GM19025 (cell line): Measurements from ENCODE around the gene ACSS1.

Experiments
- ATAC-seq: cut with Tn5 transposase; IDR thresholded peaks from one replicate; pipeline ENCODE4 v1.9.1; 2021; ENCODE audit warnings: mild to moderate bottlenecking, low read depth, moderate library complexity; ENCODE audit not compliant: unreplicated experiment

The ACSS1 gene

DNA sequence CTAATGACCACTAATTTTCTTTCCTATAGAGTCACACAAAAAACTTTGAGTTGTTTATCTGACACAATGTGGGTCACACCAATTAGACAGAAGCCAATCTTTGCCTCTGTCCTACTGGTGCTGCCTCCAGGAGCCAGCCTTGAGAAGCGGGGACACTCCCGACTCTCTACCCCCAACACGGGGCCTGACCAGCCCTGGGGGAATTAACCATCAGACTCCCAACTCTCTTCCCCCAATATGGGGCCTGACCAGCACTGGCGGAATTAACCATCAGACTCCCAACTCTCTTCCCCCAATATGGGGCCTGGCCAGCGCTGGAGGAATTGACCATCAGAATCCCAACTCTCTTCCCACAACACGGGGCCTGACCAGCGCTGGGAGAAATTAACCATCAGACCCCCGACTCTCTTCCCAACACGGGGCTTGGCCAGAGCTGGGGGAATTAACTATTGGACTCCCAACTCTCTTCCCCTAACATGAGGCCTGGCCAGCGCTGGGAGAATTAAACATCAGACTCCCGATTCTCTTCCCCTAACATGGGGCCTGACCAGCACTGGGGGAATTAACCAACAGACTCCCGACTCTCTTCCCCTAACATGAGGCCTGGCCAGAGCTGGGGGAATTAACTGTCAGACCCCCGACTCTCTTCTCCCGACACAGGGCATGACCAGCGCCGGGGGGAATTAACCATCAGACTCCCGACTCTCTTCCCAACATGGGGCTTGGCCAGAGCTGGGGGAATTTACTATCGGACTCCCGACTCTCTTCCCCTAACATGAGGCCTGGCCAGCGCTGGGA lies 96.4 kb downstream of the ACSS1 start:
- no peak for ATAC-seq

DNA sequence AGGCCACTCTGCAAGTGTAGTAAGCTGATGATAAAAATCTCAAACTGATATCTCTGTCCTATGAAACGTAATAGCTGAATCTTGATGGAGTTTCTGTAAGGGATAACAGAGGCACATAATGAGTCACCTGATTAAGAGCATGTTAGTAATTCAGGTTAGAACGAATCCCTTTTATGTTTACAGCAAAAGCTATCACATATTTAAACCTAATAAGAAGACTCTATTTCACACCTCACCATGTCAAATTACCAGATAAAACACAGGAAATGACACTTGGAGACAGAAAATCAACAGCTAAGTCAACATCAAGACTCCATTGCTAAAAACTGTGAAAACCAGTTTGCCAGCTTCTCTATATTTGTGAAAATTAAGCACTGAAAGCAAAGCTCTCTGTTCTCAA lies 97.1 kb downstream of the ACSS1 start:
- ATAC-seq = no peak

DNA sequence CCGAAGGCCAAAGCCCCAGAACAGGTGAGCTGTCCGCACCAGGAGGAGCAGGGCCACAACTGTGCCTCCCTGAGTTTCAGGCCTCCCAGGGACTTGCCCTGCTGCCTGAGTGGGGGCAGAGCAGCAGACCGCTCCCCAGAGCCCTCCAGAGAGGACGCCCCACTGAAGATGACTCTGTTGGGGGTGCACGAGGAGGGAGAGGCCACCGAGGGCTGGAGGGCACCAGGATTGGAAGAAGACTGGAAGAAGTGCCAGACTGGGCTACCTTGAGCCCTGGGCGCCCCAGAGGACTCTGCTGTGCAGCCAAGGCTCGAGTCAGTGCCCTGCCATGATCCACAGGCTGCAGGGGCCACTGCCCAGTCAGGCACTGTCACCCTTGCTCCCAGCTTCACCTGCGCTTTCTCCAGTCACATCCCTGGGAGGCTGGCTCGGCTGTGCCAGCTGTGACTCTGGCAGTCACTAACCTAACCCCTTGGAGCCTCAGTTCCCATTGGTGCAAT lies 97.6 kb downstream of the ACSS1 start:
- ATAC-seq = no peak

DNA sequence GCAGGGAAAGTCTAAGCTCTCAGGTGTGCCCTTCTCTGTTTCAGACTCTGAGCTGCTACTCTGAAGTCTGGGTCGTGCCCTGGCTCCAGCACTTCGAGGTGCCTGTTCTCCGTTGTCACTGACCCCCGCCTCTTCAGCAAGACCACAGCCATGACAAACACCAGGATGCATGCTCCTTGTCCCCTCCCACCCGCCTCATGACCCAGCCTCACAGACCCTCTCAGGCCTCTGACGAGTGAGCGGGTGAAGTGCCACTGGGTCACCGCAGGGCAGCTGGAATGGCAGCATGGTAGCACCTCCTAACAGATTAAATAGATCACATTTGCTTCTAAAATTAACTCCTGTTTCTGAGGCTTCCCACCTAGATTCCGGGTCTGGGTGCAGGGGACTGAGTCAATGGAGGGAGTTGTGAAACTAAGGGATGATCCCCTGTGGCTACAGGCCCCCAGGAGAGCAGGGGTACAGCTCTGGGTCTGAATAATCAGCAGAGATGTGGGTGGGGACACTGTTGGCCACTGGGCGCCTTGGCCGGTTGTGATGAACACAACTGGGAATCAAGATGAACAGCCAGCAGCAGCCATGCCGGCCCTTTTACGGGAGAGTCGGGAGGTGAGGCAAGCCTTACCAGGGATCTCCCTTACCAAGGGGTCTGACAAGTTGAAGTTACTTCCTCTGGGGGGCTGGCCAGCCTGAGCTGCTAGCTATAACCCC lies 98.2 kb downstream of the ACSS1 start:
- no peak for ATAC-seq

DNA sequence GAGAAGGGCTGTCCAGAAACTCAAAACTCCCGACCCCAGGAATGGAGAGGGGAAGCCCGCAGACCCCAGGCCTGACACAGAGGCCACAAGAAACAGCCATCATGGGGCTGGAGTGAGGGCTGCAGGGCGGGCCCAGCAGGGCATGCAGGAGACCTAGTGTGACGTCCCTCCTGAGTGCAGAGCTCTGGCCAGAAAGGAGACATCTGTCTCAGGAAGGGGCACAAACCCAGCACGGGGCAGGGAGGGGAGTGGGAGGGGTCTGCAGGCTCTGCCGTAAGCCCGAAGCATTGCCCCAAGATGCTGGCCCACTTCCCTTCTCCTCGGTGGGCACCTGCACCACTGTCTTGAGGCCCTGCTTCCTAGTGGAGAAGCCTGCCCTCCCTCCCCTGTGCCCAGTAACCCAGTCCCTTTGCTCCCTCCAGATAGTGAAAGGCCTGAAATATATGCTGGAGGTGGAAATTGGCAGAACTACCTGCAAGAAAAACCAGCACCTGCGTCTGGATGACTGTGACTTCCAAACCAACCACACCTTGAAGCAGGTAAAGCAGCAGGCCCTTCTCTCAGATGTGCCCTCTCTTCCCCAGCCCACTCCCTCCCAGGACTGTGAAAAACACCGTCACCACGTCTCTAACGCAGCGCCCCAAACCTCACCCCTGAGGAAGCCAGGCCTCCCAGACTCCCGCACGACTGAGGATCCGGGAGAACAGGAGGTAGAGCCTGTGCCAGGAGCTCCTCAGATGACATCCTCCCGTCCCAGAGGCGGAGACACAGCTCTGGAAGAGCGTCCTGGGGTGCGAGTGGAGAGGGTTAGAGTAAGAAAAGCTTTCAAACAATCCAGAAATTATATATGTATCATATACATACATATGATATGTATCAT lies 99.2 kb downstream of the ACSS1 start:
- no peak for ATAC-seq

DNA sequence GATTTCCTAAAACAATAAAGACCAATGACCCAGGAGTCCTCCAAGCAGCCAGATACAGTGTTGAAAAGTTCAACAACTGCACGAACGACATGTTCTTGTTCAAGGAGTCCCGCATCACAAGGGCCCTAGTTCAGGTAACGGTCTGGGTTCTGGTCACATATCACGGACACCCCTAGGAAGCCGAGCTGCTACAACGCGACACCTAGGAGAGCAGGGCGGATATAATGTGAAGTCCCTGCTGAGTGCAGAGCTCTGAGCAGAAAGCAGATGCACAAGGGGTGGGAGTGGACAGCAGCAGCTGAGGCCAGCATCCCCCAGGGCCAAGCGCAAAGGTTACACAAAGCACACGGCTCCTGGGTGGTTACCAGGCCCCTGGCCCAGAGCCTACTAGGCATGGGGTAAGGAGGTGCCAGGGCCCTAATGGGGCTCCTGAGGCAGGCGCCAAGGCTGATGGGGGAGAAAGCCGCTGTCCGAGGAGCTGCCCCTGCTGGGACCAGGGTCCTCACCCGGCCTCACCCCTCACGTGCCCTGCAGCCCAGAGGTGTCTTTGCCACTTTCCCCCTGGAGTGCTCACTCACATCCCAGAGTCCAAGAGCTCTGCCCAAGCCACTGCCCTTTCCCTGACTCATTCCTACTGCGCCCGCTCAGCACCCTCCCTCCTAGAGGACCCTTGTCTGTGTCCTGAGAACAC lies 100.5 kb downstream of the ACSS1 start:
- no peak for ATAC-seq
